ENCODE data around the gene PHF12. TPM values are rescaled to one million over a fixed set of nuclear protein-coding genes. Genes with fewer than 3 reads are reported as not detected.
"Not testable (repeated sequence)": the region's sequence is repeated elsewhere in the genome, so short reads cannot be mapped to it uniquely, and the experiment has no call there.

Gene PHF12
- total RNA-seq, 1 experiment from 2014 or later = 79.1 TPM

DNA sequence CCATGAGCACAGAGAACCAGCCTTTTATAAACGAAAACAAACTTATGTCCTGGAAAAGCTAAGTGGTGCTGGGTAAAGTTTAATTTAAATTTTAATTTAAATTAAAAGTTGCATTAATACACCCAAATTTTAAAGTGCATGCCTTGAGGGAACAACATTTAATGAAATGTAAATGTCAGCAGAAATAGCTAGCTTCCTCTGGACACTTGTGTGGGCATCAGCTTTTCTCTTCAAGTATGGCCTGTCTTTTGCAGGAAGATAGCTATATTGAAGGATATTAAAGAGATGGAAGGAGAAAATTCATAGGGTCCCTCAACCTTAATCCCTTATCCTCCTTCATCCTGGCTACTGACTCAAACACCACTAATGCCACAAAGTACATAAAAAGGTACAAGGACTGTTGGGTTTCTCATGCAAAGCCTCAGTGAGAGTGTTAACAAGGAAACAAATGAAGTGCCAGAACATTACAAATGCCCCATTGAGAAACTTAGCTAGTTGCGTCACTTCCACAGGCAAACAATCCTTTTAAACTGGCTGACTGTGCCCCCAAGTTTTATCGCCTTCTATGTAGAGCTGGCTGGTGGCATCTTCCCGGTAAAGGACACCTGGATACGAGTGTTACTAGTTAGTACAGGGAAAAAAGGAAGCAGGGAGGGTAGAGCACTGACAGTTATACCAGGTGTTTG lies 14.1 kb downstream of the PHF12 start:
- Histone ChIP-seq H3K4me1 (ENCODE audit: control insufficient read depth, insufficient read depth, low read length) (peaks cover 41% of the 10 kb centered on the region), H3K4me3 (ENCODE audit: low read depth in 2 of 2, low read length in 2 of 2) (no peak overlapping the region), H3K27ac (ENCODE audit: low read length) (no peak overlapping the region), H3K27me3 (ENCODE audit: control insufficient read depth, insufficient read depth, low read length) (no peaks in the 10 kb centered on the region), H3K9me3 (ENCODE audit: control insufficient read depth, insufficient read depth, low read depth, low read length) (no peaks in the 10 kb centered on the region), H3K36me3 (ENCODE audit: control insufficient read depth, insufficient read depth, low read length) (no peaks in the 10 kb centered on the region)
- no TSS peak for BruUV-seq (replicated peaks)
- intact Hi-C loops (cut with micrococcal nuclease; ENCODE audit: unreplicated experiment) = no loop called here
- ATAC-seq (no peak), DNase-seq (ENCODE audit: low read depth, low spot score) (no peak)
- ChIA-PET CTCF (interaction anchor here (0.6 kb wide), 1 partner anchor 168 kb away, joined by 5 read pairs; no protein-coding TSS in a partner anchor), POLR2A (interaction anchor here (0.6 kb wide), 1 partner anchor 161 kb away, joined by 3 read pairs; no protein-coding TSS in a partner anchor)
- no peak for TF ChIP-seq CTCF (IDR thresholded peaks at IDR 0.05)
- TF ChIP-seq POLR2AphosphoS5 (IDR thresholded peaks at IDR 0.05; ENCODE audit: low read depth, low read length) = no peak
- TF ChIP-seq REST (IDR thresholded peaks at IDR 0.05; ENCODE audit: insufficient read depth in 1 of 2, low read depth in 2 of 2, low read length in 1 of 2) = no peak
- no peak for TF ChIP-seq SIN3A (IDR thresholded peaks at IDR 0.05; ENCODE audit: borderline replicate concordance, insufficient read depth, low read depth, low read length)
- TF ChIP-seq TCF7L2 (IDR thresholded peaks at IDR 0.05; ENCODE audit: low read depth, low read length) = no peak
- in situ Hi-C loops (cut with HindIII; ENCODE audit: low pct_unique_long_range_greater_than_20kb, low sequenced_read_pairs) = no loop called here

DNA sequence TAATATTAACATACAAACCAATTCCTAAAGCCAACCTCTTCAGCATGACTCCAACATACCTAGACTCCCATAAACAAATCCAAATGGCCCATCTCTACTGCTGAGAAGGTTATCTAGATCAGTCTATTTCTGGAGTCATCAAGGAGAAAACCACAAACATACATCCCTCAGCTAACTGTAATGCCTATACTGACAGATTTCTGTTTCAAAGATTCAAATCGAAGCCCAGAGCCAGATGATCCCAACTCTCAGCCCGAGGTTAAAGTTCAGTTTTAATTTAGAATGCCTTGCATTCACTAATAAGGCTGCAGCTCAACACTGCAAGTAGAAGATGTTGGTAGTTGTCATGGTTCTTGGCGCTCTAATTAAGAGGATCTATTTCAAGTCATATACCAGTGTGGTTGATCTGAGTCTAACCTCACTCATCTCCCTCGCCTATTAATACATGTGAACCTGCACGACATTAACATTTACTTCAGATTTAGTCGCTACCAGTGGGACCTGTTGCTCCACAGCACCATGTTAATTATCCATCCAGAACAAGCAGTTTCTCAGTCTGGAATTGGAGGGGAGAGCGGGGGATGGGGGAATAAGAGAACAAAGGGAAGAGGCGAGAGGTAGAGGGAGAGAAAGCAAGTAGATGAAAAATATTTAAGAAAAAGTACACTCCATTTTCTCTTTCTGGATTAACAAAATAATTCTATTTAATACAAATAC lies 15.4 kb downstream of the PHF12 start:
- H3K4me3 ChIP-seq (ENCODE audit: low read depth in 2 of 2, low read length in 2 of 2) = no peak overlapping the region
- BruUV-seq (replicated peaks) = no TSS peak
- no peaks in the 10 kb centered on the region for H3K36me3 ChIP-seq (ENCODE audit: control insufficient read depth, insufficient read depth, low read length)
- H3K27ac ChIP-seq (ENCODE audit: low read length) = no peak overlapping the region
- intact Hi-C loops (cut with micrococcal nuclease; ENCODE audit: unreplicated experiment) = no loop called here
- CTCF ChIA-PET = no interaction called here
- in situ Hi-C loops (cut with HindIII; ENCODE audit: low pct_unique_long_range_greater_than_20kb, low sequenced_read_pairs) = no loop called here
- POLR2A ChIA-PET = interaction anchor here (0.6 kb wide), 1 partner anchor 45 kb away, joined by 26 read pairs; no protein-coding TSS in a partner anchor
- H3K9me3 ChIP-seq (ENCODE audit: control insufficient read depth, insufficient read depth, low read depth, low read length) = no peaks in the 10 kb centered on the region
- TF ChIP-seq POLR2AphosphoS5 (IDR thresholded peaks at IDR 0.05; ENCODE audit: low read depth, low read length) (no peak), TCF7L2 (IDR thresholded peaks at IDR 0.05; ENCODE audit: low read depth, low read length) (no peak), SIN3A (IDR thresholded peaks at IDR 0.05; ENCODE audit: borderline replicate concordance, insufficient read depth, low read depth, low read length) (no peak), CTCF (IDR thresholded peaks at IDR 0.05) (no peak), REST (IDR thresholded peaks at IDR 0.05; ENCODE audit: insufficient read depth in 1 of 2, low read depth in 2 of 2, low read length in 1 of 2) (no peak)
- H3K27me3 ChIP-seq (ENCODE audit: control insufficient read depth, insufficient read depth, low read length) = no peaks in the 10 kb centered on the region
- no peak for ATAC-seq
- peaks cover 36% of the 10 kb centered on the region for H3K4me1 ChIP-seq (ENCODE audit: control insufficient read depth, insufficient read depth, low read length)
- DNase-seq (ENCODE audit: low read depth, low spot score) = no peak

DNA sequence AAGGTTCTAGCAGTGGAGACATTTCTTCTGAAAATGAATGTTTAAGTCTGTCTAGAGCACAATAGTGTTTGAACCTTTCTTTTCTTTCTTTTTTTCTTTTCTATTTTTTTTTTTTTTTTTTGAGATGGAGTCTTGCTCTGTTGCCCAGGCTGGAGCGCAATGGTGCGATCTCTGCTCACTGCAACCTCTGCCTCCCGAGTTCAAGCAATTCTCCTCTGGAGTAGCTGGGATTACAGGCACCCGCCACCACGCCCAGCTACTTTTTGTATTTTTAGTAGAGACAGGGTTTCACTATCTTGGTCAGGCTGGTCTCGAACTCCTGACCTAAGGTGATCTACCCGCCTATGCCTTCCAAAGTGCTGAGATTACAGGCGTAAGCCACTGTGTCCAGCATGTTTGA lies 16.8 kb downstream of the PHF12 start:
- in situ Hi-C loops (cut with HindIII; ENCODE audit: low pct_unique_long_range_greater_than_20kb, low sequenced_read_pairs); POLR2A ChIA-PET: not testable (repeated sequence)

More for the DNA sequence above, 16.8 kb downstream of the PHF12 start:
- intact Hi-C loops (cut with micrococcal nuclease; ENCODE audit: unreplicated experiment); ATAC-seq; H3K36me3 ChIP-seq (ENCODE audit: control insufficient read depth, insufficient read depth, low read length); H3K27me3 ChIP-seq (ENCODE audit: control insufficient read depth, insufficient read depth, low read length); H3K4me3 ChIP-seq (ENCODE audit: low read depth in 2 of 2, low read length in 2 of 2); DNase-seq (ENCODE audit: low read depth, low spot score); CTCF ChIA-PET; H3K9me3 ChIP-seq (ENCODE audit: control insufficient read depth, insufficient read depth, low read depth, low read length); H3K27ac ChIP-seq (ENCODE audit: low read length); BruUV-seq (replicated peaks): not testable (repeated sequence)
- peaks cover 22% of the 10 kb centered on the region for H3K4me1 ChIP-seq (ENCODE audit: control insufficient read depth, insufficient read depth, low read length)
